ENCODE data around the gene ZNF644.
"Not testable (repeated sequence)": the region's sequence is repeated elsewhere in the genome, so short reads cannot be mapped to it uniquely, and the experiment has no call there.

The ZNF644 gene

DNA sequence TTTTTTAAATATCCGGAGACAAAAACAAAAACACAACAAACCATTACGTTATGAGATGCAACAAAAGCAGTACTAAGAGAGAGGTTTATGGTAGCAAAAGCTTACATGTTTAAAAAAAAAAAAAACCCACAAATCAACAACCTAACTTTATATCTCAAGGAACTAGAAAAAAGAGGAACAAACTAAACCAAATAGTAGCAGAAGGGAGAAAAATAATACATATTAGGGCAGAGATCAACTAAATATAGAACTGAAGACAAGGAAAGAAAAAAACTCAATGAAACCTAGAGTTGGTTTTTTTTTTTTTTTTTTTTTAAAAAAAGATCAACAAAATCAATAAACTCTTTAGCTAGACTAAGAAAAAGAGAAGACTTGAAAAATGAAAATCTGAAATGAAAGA is 34.9 kb downstream of the ZNF644 start:
- no peak for DNase-seq (ENCODE audit: low spot score)

DNA sequence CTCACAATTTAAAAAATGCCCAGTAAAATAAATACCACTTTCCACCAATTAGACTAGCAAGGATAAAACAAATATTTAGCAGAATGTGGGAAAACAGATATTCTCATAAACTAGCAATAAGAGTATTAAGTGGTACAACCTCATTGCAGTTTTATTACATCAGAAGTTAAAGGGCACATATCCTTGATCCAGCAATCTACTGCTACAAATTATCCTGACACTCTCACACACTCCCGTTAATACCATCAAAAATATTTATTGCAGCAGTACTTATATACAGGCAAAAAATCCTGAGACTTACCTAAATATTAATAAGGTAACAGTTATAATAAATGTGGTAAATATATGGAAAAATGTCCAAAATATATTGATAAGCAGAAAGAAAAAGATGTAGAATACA is 44.3 kb downstream of the ZNF644 start:
- DNase-seq (ENCODE audit: low spot score), result no peak

GRCh38 chr1:90973897-90974798 is 47.7 kb downstream of the ZNF644 start:
- no peak for DNase-seq (ENCODE audit: low spot score)

DNA sequence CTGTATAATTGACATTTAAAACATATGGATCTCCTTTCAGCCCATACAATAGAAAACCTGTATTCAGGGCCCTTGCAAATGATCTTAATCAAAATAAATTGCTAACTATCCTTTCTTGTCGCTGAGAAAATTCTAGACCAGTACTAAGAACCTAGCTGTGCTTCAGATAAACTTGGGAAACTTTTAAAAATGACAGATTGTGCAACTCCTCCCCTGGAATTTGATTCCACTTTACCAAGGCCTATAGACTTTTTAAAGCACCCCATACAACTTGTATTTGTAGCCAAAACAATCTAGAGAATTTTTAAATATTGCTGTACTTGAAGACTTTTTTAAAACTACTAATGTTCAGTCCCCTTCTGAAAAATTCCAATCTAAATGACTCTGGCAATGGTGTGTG is 51.6 kb downstream of the ZNF644 start:
- no peak for DNase-seq (ENCODE audit: low spot score)

- DNase-seq (ENCODE audit: low spot score), result no peak
Observed at GRCh38 chr1:90969241-90969640, 52.6 kb downstream of the ZNF644 start.

GRCh38 chr1:90964444-90965035 is 57.3 kb downstream of the ZNF644 start:
- DNase-seq (ENCODE audit: low spot score), result no peak

- DNase-seq (ENCODE audit: low spot score), result no peak
Observed at GRCh38 chr1:90963651-90964050, 58.2 kb downstream of the ZNF644 start.

DNA sequence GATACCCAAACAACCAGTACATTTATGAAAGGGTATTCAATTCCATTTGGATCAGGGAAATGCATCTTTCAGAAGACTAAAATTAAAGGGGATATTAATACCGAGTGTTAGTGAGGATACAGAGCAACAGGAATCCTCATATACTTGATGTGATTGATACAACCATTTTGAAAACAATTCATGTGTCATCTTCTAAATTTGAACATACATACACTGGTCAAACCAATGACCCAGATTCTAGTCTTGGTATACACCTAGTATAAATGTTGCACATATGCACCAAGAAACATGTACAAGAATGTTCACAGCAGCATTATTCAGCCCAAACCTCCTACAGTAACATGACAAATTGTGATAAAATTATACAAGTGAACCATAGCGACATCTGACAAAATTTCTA is 58.6 kb downstream of the ZNF644 start:
- no peak for DNase-seq (ENCODE audit: low spot score)

DNA sequence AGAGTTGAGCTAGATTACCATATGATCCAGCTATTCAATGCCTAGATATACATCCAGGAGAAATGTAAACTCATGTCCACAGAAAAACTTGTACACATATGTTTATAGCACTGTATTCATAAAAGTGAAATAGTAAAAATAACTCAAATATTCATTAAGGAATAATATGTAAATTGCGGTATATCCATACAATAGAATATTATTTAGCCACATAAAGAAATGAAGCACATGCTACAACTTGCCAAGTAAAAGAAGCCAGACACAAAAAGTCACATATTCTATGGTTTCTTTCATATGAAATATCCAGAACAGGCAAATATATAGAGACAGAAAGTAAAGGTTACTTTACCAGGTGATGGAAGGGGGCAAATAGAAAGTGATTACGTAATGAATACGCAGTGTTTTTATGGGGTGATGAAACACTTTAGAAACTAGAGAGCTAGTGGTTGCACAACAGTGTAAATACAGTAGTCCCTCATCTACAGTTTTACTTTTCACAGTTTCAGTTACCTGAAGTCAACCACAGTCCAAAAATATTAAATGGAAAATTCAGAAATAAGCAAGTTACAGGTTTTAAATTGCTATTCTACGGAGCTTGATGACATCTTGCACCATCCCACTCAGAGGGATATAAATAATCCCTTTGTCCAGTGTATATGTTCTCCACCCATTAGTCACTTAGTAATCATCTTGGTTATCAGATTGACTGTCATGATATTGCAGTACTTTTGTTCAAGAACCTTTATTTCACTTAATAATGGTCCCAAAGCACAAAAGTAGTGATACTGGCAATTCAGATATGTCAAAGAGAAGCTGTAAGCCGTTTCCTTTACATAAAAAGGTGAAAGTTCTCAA is 62.3 kb downstream of the ZNF644 start:
- peak; percentile 4 for DNase-seq (ENCODE audit: low spot score)

DNA sequence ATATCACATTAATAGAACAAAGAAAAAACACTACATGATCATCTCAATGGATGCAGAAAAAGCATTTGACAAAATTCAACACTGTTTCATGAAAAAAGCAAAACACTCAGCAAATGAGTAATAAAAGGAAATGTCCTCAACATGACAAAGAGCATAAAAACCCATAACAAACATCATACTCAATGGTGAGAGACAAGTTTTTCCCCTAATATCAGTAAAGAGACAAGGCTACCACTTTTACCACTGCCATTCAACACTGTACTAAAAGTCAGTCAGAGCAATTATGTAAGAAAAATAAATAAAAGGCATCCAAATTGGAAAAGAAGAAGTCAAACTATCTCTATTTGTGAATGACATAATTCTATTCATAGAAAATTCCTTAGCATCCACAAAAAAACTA is 64.3 kb downstream of the ZNF644 start:
- no peak for DNase-seq (ENCODE audit: low spot score)

DNA sequence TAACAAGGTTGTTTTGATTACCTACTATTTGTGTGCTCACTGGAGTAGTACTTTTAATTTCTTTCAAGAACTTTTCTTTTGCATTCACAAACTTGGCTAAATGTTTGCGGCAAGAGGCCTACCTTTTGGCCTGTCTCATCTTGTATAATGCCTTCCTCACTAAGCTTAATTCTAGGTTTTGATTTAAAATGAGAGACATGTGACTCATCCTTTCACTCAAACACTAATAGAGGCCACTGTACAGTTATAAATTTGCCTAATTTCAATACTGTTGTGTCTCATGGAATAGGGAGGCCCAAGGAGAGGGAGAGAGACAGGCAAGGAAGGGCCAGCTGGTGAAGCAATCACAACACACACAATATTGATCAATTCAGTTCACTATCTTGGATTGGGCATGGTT is 66.1 kb downstream of the ZNF644 start:
- no peak for DNase-seq (ENCODE audit: low spot score)

DNA sequence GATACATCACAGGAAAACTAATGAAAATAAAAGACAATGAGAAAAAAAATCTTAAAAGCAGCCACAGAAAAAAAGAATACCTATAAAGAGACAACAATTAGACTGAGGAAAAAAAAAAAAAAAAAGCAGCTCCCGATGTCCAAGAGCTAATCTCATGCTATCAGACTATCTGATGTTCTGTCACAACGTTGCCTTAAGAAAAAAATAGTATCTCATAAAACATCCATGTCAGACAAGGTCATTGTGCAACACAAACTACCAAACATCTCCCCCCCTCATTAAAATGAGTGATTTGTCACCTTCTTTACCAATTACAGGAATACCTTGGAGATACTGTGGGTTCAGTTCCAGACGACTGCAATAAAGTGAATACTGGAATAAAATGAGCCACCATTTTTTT is 68.9 kb downstream of the ZNF644 start:
- no peak for DNase-seq (ENCODE audit: low spot score)

DNA sequence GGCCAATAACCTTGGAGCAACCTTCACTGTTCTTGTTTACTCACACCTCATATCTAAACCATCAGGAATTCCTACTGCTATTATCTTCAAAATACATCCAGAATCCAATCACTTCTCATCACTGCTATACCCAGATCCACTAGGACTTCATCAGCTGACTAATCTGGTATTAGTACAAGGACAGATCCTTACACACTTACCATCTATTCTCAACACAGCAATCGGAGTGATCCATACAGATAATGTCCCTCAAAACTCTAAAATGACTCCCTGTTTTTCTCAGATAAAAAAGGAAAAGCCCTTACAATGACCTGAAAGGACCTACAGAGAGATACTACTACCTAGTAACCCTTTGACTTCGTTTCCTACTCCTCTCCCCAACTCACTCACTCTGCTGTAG is 70.8 kb downstream of the ZNF644 start:
- no peak for DNase-seq (ENCODE audit: low spot score)

DNA sequence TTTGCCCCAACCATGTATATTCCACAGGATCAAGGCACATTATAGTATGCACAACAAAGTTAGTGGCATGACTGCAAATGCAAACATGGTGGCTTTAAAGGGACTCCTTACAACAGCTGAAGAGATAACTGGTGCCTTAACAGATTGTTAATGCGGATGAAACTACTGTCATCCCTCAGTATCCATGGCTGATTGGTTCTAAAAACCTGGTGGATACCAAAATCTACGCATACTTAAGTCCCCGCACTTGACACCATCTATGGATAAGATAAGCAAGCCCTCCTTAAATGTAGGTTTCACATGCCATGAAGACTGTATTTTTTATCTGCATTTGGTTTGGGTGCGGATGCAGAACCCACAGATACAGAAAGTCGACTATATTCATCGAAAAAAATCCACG is 73.5 kb downstream of the ZNF644 start:
- DNase-seq (ENCODE audit: low spot score), result no peak

DNA sequence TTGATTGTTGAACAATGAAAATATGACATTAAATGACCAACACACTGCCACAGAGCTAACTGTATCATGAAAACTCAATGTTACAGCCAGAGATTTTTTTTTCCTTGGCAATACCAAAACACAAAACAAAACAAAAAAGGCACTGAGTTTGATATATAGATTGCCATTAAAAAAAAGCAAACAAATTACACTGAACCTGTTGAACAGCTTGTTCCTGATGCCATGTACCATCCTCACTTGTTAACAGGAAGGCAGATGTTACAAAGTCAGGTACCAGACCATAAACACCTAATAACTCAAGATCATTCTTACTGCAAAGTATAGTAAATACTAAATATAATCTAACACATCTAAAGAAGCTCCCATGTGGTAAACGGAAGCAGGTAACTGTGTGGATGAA is 75.2 kb downstream of the ZNF644 start:
- no peak for DNase-seq (ENCODE audit: low spot score)

- DNase-seq (ENCODE audit: low spot score), result no peak
Observed at GRCh38 chr1:90945287-90945686, 76.5 kb downstream of the ZNF644 start.

GRCh38 chr1:90943966-90944365 is 77.9 kb downstream of the ZNF644 start:
- DNase-seq (ENCODE audit: low spot score), result no peak

GRCh38 chr1:90940746-90941145 is 81.1 kb downstream of the ZNF644 start:
- no peak for DNase-seq (ENCODE audit: low spot score)

- DNase-seq (ENCODE audit: low spot score), result no peak
Observed at GRCh38 chr1:90936731-90937130, 85.1 kb downstream of the ZNF644 start.

- no peak for DNase-seq (ENCODE audit: low spot score)
Observed at GRCh38 chr1:90936061-90936460, 85.8 kb downstream of the ZNF644 start.

DNA sequence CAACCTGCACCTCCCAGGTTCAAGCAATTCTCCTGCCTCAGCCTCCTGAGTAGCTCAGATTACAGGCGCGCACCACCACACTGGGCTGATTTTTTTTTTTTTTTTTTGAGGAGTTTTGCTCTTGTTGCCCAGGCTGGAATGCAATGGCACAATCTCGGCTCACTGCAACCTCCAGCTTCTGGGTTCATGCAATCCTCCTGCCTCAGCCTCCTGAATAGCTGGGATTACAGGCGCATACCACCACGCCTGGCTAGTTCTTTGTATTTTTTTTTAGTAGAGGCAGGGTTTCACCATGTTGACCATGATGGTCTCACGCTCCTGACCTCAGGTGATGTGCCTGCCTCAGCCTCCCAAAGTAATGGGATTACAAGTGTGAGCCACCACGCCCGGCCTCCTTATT is 93.6 kb downstream of the ZNF644 start:
- not testable (repeated sequence) for DNase-seq (ENCODE audit: low spot score)

DNA sequence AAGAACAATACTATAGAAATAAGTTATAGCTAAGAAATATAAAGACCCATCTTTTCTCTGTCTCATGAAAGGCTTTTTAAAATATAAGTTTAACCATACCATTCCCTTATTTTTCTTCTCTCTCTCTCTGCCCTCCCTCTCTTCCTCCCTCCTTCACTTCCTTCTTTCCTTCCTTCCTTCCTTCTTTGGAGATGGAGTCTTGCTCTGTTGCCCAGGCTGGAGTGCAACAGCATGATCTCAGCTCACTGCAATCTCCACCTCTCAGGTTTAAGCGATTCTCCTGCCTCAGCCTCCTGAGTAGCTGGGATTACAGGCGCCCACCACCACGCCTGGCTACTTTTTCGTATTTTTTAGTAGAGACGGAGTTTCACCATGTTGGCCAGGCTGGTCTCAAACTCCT is 94.2 kb downstream of the ZNF644 start:
- not testable (repeated sequence) for DNase-seq (ENCODE audit: low spot score)

GRCh38 chr1:90926971-90927370 is 94.9 kb downstream of the ZNF644 start:
- DNase-seq (ENCODE audit: low spot score), result no peak

Measured in hepatic stellate cell (primary cell).